H1 (cell line): ENCODE results near the gene PCDHAC2. TPM values are rescaled to one million over a fixed set of nuclear protein-coding genes. Genes with fewer than 3 reads are reported as not detected.

Experiments
- CTCF ChIA-PET: fragments of 300-600 bp; sonication (Branson Sonifier 250); formaldehyde crosslinking; loops from one replicate; lab custom pipeline; 2021; ENCODE audit not compliant: partially characterized antibody; lab: Charles Lee
- POLR2A ChIA-PET: fragments of 300-600 bp; sonication (Branson Sonifier 250); formaldehyde crosslinking; loops from one replicate; lab custom pipeline; 2021; ENCODE audit warnings: inconsistent platforms; ENCODE audit not compliant: partially characterized antibody; lab: Charles Lee
- DNase-seq, 2 experiments: peaks; one replicate each; pipeline versions ENCODE4 v3.0.0 to v3.0.0-alpha.2; 2010 to 2022; ENCODE audit warnings: low spot score in 2 of 2, low read depth in 1 of 2, mixed read lengths in 1 of 2
- FAIRE-seq: peaks from 2 replicates; lab custom pipeline; 2011; peaks lifted over from hg19 to GRCh38; lab: Jason Lieb, UNC
- H2AFZ ChIP-seq: 2 replicates; pipeline ENCODE4 v1.8.1; 2012; ENCODE audit warnings: low read length, inconsistent platforms
- H2AK5ac ChIP-seq: 2 replicates; pipeline ENCODE4 v1.6.1; 2013; ENCODE audit warnings: low read depth, low read length
- H2BK120ac ChIP-seq: replicated peaks from 2 replicates; pipeline ENCODE3; 2013; ENCODE audit warnings: low read depth, low read length, inconsistent platforms
- H2BK12ac ChIP-seq: 2 replicates; pipeline ENCODE4 v1.6.1; 2013; ENCODE audit warnings: low read depth, low read length
- H2BK15ac ChIP-seq: 2 replicates; pipeline ENCODE4 v1.6.1; 2013; ENCODE audit warnings: low read length
- H2BK20ac ChIP-seq: 2 replicates; pipeline ENCODE4 v1.6.1; 2013; ENCODE audit warnings: low read length
- H2BK5ac ChIP-seq: 2 replicates; pipeline ENCODE4 v1.6.1; 2013; ENCODE audit warnings: low read depth, low read length
- H3K14ac ChIP-seq: 2 replicates; pipeline ENCODE4 v1.6.1; 2013; ENCODE audit warnings: inconsistent platforms; ENCODE audit not compliant: insufficient read length
- H3K18ac ChIP-seq: 2 replicates; pipeline ENCODE4 v1.6.1; 2013; ENCODE audit warnings: low read length; ENCODE audit errors: extremely low read depth
- H3K23ac ChIP-seq: 2 replicates; pipeline ENCODE4 v1.6.1; 2013; ENCODE audit warnings: inconsistent platforms; ENCODE audit not compliant: insufficient read length
- H3K23me2 ChIP-seq: 2 replicates; pipeline ENCODE4 v1.6.1; 2013; ENCODE audit warnings: low read depth, low read length
- H3K27ac ChIP-seq: 2 replicates; pipeline ENCODE4 v1.6.1; 2011; ENCODE audit warnings: low read depth, low read length, inconsistent platforms
- H3K27me3 ChIP-seq, 4 experiments: replicated peaks in 1 of 4; 1 replicate in 1 of 4; 2 replicates in 3 of 4; pipeline versions ENCODE4 v1.6.1 to v1.8.1; 2011 to 2013; ENCODE audit warnings: low read length in 3 of 4, mild to moderate bottlenecking in 3 of 4, inconsistent platforms in 2 of 4, mixed read lengths in 2 of 4, moderate library complexity in 1 of 4; ENCODE audit not compliant: control insufficient read depth in 3 of 4, insufficient read depth in 3 of 4; ENCODE audit errors: extremely low read depth in 1 of 4
- H3K36me3 ChIP-seq, 4 experiments: 2 replicates each; pipeline versions ENCODE4 v1.6.1 to v1.8.1; 2011 to 2013; ENCODE audit warnings: mild to moderate bottlenecking in 4 of 4, low read length in 3 of 4, moderate library complexity in 2 of 4, control low read depth in 1 of 4, inconsistent platforms in 1 of 4; ENCODE audit not compliant: insufficient read depth in 4 of 4, control insufficient read depth in 2 of 4
- H3K4ac ChIP-seq: replicated peaks from 2 replicates; pipeline ENCODE3; 2013; ENCODE audit warnings: low read length, low read depth, mixed read lengths, inconsistent platforms; ENCODE audit not compliant: insufficient read length
- H3K4me1 ChIP-seq, 4 experiments: replicated peaks in 1 of 4; 1 replicate in 1 of 4; 2 replicates in 3 of 4; pipeline versions ENCODE4 v1.6.1 to v1.8.1; 2011 to 2013; ENCODE audit warnings: low read length in 3 of 4, inconsistent platforms in 2 of 4, mixed read lengths in 1 of 4; ENCODE audit not compliant: insufficient read depth in 4 of 4, control insufficient read depth in 3 of 4
- H3K4me2 ChIP-seq, 2 experiments: 2 replicates each; pipeline versions ENCODE4 v1.6.1 to v1.8.1; 2011 to 2013; ENCODE audit warnings: low read depth in 2 of 2, low read length in 2 of 2, control low read depth in 1 of 2, inconsistent platforms in 1 of 2, mild to moderate bottlenecking in 1 of 2; ENCODE audit not compliant: insufficient read depth in 1 of 2
- H3K4me3 ChIP-seq, 4 experiments: fragments of 200-600, 300-600 bp in 1 of 4; sonication (generic), shearing (Covaris generic), sonication (Bioruptor Twin) in 1 of 4; 2 replicates each; pipeline versions ENCODE4 v1.5.1 to v1.8.1; 2011 to 2016; ENCODE audit warnings: low read length in 4 of 4, low read depth in 3 of 4, control low read depth in 2 of 4, inconsistent platforms in 2 of 4, mild to moderate bottlenecking in 2 of 4, mixed read lengths in 1 of 4, moderate library complexity in 1 of 4; ENCODE audit not compliant: insufficient read depth in 2 of 4; ENCODE audit errors: extremely low read depth in 1 of 4
- H3K56ac ChIP-seq: replicated peaks from 2 replicates; pipeline ENCODE3; 2013; ENCODE audit warnings: low read depth, mild to moderate bottlenecking, mixed read lengths, low read length, inconsistent platforms; ENCODE audit not compliant: insufficient read length
- H3K79me1 ChIP-seq: 2 replicates; pipeline ENCODE4 v1.6.1; 2013; ENCODE audit warnings: low read depth, low read length, control low read depth
- H3K79me2 ChIP-seq, 2 experiments: 2 replicates each; pipeline versions ENCODE4 v1.6.1 to v1.8.1; 2012 to 2013; ENCODE audit warnings: low read length in 2 of 2, mild to moderate bottlenecking in 2 of 2, inconsistent platforms in 1 of 2; ENCODE audit not compliant: insufficient read depth in 2 of 2, control insufficient read depth in 1 of 2
- H3K9ac ChIP-seq, 4 experiments: replicated peaks in 1 of 4; 1 replicate in 1 of 4; 2 replicates in 3 of 4; pipeline versions ENCODE4 v1.6.1 to v1.8.1; 2011 to 2013; ENCODE audit warnings: low read depth in 3 of 4, low read length in 3 of 4, control low read depth in 2 of 4, mild to moderate bottlenecking in 2 of 4, moderate library complexity in 2 of 4, inconsistent platforms in 1 of 4; ENCODE audit errors: extremely low read depth in 1 of 4
- H3K9me3 ChIP-seq, 2 experiments: 2 replicates each; pipeline versions ENCODE4 v1.6.1 to v1.8.1; 2012 to 2013; ENCODE audit warnings: mild to moderate bottlenecking in 2 of 2, moderate library complexity in 2 of 2, control low read depth in 1 of 2, inconsistent platforms in 1 of 2, low read depth in 1 of 2, low read length in 1 of 2, mixed read lengths in 1 of 2; ENCODE audit not compliant: insufficient read depth in 2 of 2
- H4K20me1 ChIP-seq, 2 experiments: replicated peaks in 1 of 2; 2 replicates each; pipeline versions ENCODE3 to v1.8.1; 2011 to 2013; ENCODE audit warnings: inconsistent platforms in 2 of 2, low read length in 2 of 2, mild to moderate bottlenecking in 1 of 2; ENCODE audit not compliant: insufficient read depth in 2 of 2, control insufficient read depth in 1 of 2
- H4K5ac ChIP-seq: 2 replicates; pipeline ENCODE4 v1.6.1; 2013; ENCODE audit warnings: low read length, low read depth, mixed read lengths, inconsistent platforms; ENCODE audit not compliant: insufficient read length
- H4K8ac ChIP-seq: 2 replicates; pipeline ENCODE4 v1.8.0; 2013; ENCODE audit warnings: mild to moderate bottlenecking, moderate library complexity, low read length, inconsistent platforms; ENCODE audit not compliant: insufficient read depth; ENCODE audit errors: extremely low read depth
- H4K91ac ChIP-seq: replicated peaks from 2 replicates; pipeline ENCODE3; 2013; ENCODE audit warnings: low read length, mixed read lengths, inconsistent platforms; ENCODE audit not compliant: insufficient read length
- BACH1 ChIP-seq: IDR thresholded peaks from 2 replicates; pipeline ENCODE4 v1.6.1; 2012; ENCODE audit warnings: low read length, improper control_type of control experiment
- CBX5 ChIP-seq: fragments of 300-800, 300-1000 bp; sonication (generic); IDR thresholded peaks from 2 replicates; pipeline ENCODE4 v1.7.1; 2016; ENCODE audit warnings: antibody characterized with exemption, low read length, low read depth
- CHD1 ChIP-seq: IDR thresholded peaks from 2 replicates; pipeline ENCODE4 v1.6.1; 2012; ENCODE audit warnings: low read depth, low read length, improper control_type of control experiment
- FOSL1 ChIP-seq: IDR thresholded peaks from 2 replicates; pipeline ENCODE4 v1.6.1; 2011; ENCODE audit warnings: mild to moderate bottlenecking, low read depth, low read length, moderate library complexity; ENCODE audit not compliant: insufficient read depth
- GABPA ChIP-seq: IDR thresholded peaks from 2 replicates; pipeline ENCODE4 v1.6.1; 2011; ENCODE audit warnings: mild to moderate bottlenecking, low read length, moderate library complexity, borderline replicate concordance; ENCODE audit not compliant: insufficient read depth
- HDAC2 ChIP-seq, 2 experiments: fragments of 300-600 bp in 1 of 2; sonication (generic) in 1 of 2; IDR thresholded peaks; 2 replicates each; pipeline ENCODE4 v1.6.1; 2011 to 2012; ENCODE audit warnings: low read depth in 2 of 2, low read length in 2 of 2, mild to moderate bottlenecking in 2 of 2, moderate library complexity in 2 of 2, borderline replicate concordance in 1 of 2, inconsistent platforms in 1 of 2
- JUN ChIP-seq: IDR thresholded peaks from 2 replicates; pipeline ENCODE4 v1.6.1; 2011; ENCODE audit warnings: low read depth, mild to moderate bottlenecking, improper control_type of control experiment, low read length
- JUND ChIP-seq: IDR thresholded peaks from 2 replicates; pipeline ENCODE4 v1.6.1; 2011; ENCODE audit warnings: mild to moderate bottlenecking, improper control_type of control experiment, low read length
- KDM1A ChIP-seq: fragments of 200-600, 300-600 bp; sonication (generic); IDR thresholded peaks from 2 replicates; pipeline ENCODE4 v1.7.1; 2016; ENCODE audit warnings: mild to moderate bottlenecking, low read length, borderline replicate concordance
- NRF1 ChIP-seq: IDR thresholded peaks from 2 replicates; pipeline ENCODE4 v1.6.1; 2011; ENCODE audit warnings: mild to moderate bottlenecking, low read depth, low read length, improper control_type of control experiment
- RBBP5 ChIP-seq: IDR thresholded peaks from 2 replicates; pipeline ENCODE4 v1.7.1; 2012; ENCODE audit warnings: low read depth, mild to moderate bottlenecking, inconsistent platforms, low read length, moderate library complexity, borderline replicate concordance
- RFX5 ChIP-seq: IDR thresholded peaks from 2 replicates; pipeline ENCODE4 v1.6.1; 2011; ENCODE audit warnings: low read depth, low read length, improper control_type of control experiment, borderline replicate concordance
- SP1 ChIP-seq: IDR thresholded peaks from 2 replicates; pipeline ENCODE4 v1.6.1; 2011; ENCODE audit warnings: low read depth, low read length
- SUZ12 ChIP-seq: fragments of 200-600 bp; sonication (generic); IDR thresholded peaks from 2 replicates; pipeline ENCODE4 v1.6.1; 2012; ENCODE audit warnings: mild to moderate bottlenecking, inconsistent platforms, low read length, moderate library complexity, mixed read lengths
- WGBS, 2 experiments: shearing (Covaris generic) in 1 of 2; methylation state at CpG; one replicate each; pipeline versions ENCODE4 v1.1.6 to v1.1.7; 2013 to 2015; ENCODE audit warnings: low lambda C conversion rate in 2 of 2, mixed read lengths in 2 of 2, inconsistent platforms in 1 of 2, low coverage in 1 of 2, missing lambda C conversion rate in 1 of 2; ENCODE audit not compliant: insufficient replicate concordance in 2 of 2, insufficient coverage in 1 of 2, insufficient read length in 1 of 2; ENCODE audit errors: extremely low coverage in 1 of 2, missing lambda C conversion rate in 1 of 2; 5-methylcytosine and 5-hydroxymethylcytosine counted together
- polyA plus RNA-seq, 7 experiments: library from polyadenylated mRNA; depleted of rRNA in 3 of 7; stranded (reverse) in 5 of 7; unstranded in 2 of 7; fragments of >200 nt in 5 of 7; fragments of 200-250 nt in 2 of 7; gene quantifications; 1 replicate in 5 of 7; 2 replicates in 1 of 7; 4 replicates in 1 of 7; pipeline versions ENCODE4 v1.2.1 to v1.2.3, GENCODE V29; 2011 to 2013; ENCODE audit warnings: missing spikeins in 2 of 7, mixed read lengths in 2 of 7
- total RNA-seq: library from RNA; stranded (reverse); fragmentation: NEBNext Ultra II Directional; extraction: Animal tissue kit (Norgen Biotek cat#: 25700); gene quantifications from 2 replicates; pipeline ENCODE4 v1.2.1, GENCODE V29; 2021

The PCDHAC2 gene
- total and polyA plus RNA-seq, 2 of the 8 experiments (the other 6 are each of a cell fraction or from before 2014, with no cell fraction given) = 3.7 to 5.0 TPM

DNA sequence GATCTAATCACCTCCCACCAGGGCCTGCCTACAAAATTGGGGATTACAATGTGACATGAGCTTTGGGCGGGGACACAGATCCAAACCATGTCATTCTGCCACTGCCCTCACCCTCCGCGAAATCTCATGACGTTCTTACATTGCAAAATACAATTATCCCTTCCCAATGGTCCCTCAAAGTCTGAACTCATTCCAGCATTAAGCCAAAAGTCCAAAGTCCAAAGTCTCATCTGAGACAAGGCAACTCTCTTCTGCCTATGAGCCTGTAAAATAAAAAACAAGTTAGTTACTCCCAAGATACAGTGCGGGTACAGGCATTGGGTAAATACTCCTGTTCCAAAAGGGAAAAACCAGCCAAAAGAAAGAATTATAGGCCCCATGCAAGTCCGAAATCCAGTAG, 14.6 kb upstream of the PCDHAC2 start:
- Histone ChIP-seq H4K8ac (no peak overlapping the region), H2BK120ac (no peak overlapping the region), H3K4me1 (no peaks in the 10 kb centered on the region), H2BK15ac (no peak overlapping the region), H3K23ac (no peak overlapping the region), H2BK12ac (no peak overlapping the region), H3K9me3 (no peaks in the 10 kb centered on the region), H3K23me2 (no peaks in the 10 kb centered on the region), H2AK5ac (no peak overlapping the region), H3K9ac (no peak overlapping the region), H4K91ac (no peak overlapping the region), H3K4ac (no peak overlapping the region), H3K4me2 (no peak overlapping the region), H3K36me3 (no peaks in the 10 kb centered on the region), H3K79me2 (no peaks in the 10 kb centered on the region), H3K27ac (no peak overlapping the region), H3K56ac (no peak overlapping the region), H2BK5ac (no peak overlapping the region), H3K18ac (no peak overlapping the region), H2BK20ac (no peak overlapping the region), H4K20me1 (no peaks in the 10 kb centered on the region), H3K27me3 (no peaks in the 10 kb centered on the region), H3K14ac (no peak overlapping the region), H3K4me3 (no peak overlapping the region), H2AFZ (no peak overlapping the region), H4K5ac (no peak overlapping the region), H3K79me1 (no peaks in the 10 kb centered on the region)
- WGBS, 2 experiments = 79% methylated on average over 6 of the region's 6 CpGs; no CpG with 5 or more reads in 1 of the 2 experiments
- ChIA-PET POLR2A (interaction anchor here (1.2 to 1.5 kb wide), 2 partner anchors 12 to 50 kb away, joined by 3 to 5 read pairs; no protein-coding TSS in a partner anchor), CTCF (interaction anchor here (0.6 to 1.7 kb wide), 6 partner anchors 16 to 1296 kb away, joined by 3 to 7 read pairs (median 3); partner anchors contain the start of gene PCDHAC1)
- FAIRE-seq (no peak), DNase-seq (no peak)
- no peak for TF ChIP-seq KDM1A
- TF ChIP-seq SP1 = no peak
- TF ChIP-seq NRF1 = no peak
- TF ChIP-seq JUND = no peak
- no peak for TF ChIP-seq CBX5
- TF ChIP-seq CHD1 = no peak
- TF ChIP-seq BACH1 = no peak
- TF ChIP-seq RBBP5 = no peak
- no peak for TF ChIP-seq RFX5
- no peak for TF ChIP-seq FOSL1
- no peak for TF ChIP-seq JUN
- no peak for TF ChIP-seq HDAC2 (IDR thresholded peaks at IDR 0.05; ENCODE audit: borderline replicate concordance in 1 of 2, low read depth in 2 of 2, low read length in 2 of 2)
- TF ChIP-seq GABPA = no peak
- TF ChIP-seq SUZ12 = no peak
